NT2/D1 (cell line): ENCODE results near the gene ALPK3.

Source experiments
- DNase-seq: peaks from one replicate; pipeline ENCODE4 v3.0.0-alpha.2; 2011; ENCODE audit warnings: low read depth, low spot score
- H3K27me3 ChIP-seq: 2 replicates; pipeline ENCODE4 v1.6.0; 2011; ENCODE audit warnings: mild to moderate bottlenecking; ENCODE audit not compliant: insufficient read length, insufficient read depth
- H3K36me3 ChIP-seq: 2 replicates; pipeline ENCODE4 v1.6.1; 2011; ENCODE audit warnings: mild to moderate bottlenecking, low read length, mixed read lengths; ENCODE audit not compliant: insufficient read depth, insufficient read length
- H3K4me1 ChIP-seq: 2 replicates; pipeline ENCODE4 v1.5.1; 2011; ENCODE audit not compliant: insufficient read depth, insufficient read length
- H3K4me3 ChIP-seq: 2 replicates; pipeline ENCODE4 v1.5.1; 2011; ENCODE audit warnings: low read depth; ENCODE audit not compliant: insufficient read length
- H3K9ac ChIP-seq: 2 replicates; pipeline ENCODE4 v1.6.0; 2011; ENCODE audit warnings: low read depth; ENCODE audit not compliant: insufficient read length
- H3K9me3 ChIP-seq: 2 replicates; pipeline ENCODE4 v1.5.1; 2011; ENCODE audit warnings: mild to moderate bottlenecking, low read length; ENCODE audit not compliant: insufficient read depth
- SUZ12 ChIP-seq: IDR thresholded peaks from 2 replicates; pipeline ENCODE4 v1.6.1; 2011; ENCODE audit not compliant: insufficient read length, insufficient read depth; ENCODE audit errors: extremely low read depth
- YY1 ChIP-seq: IDR thresholded peaks from 2 replicates; pipeline ENCODE4 v1.6.1; 2011; ENCODE audit not compliant: insufficient read length, insufficient read depth
- ZNF274 ChIP-seq: IDR thresholded peaks from 2 replicates; pipeline ENCODE4 v1.6.1; 2011; ENCODE audit warnings: mild to moderate bottlenecking, low read depth, low read length

ALPK3 gene

GRCh38 chr15:84828086-84828908 lies 11.1 kb downstream of the ALPK3 start:
- H3K9me3 ChIP-seq = no peaks in the 10 kb centered on the region
- no peak overlapping the region for H3K4me3 ChIP-seq
- peaks cover 93% of the 10 kb centered on the region for H3K36me3 ChIP-seq
- H3K9ac ChIP-seq = no peak overlapping the region
- no peak for DNase-seq
- TF ChIP-seq ZNF274 (no peak), SUZ12 (no peak), YY1 (no peak)
- H3K27me3 ChIP-seq = no peaks in the 10 kb centered on the region
- H3K4me1 ChIP-seq = peaks cover 3% of the 10 kb centered on the region

GRCh38 chr15:84829428-84829827 lies 12.3 kb downstream of the ALPK3 start:
- Histone ChIP-seq H3K9me3 (no peaks in the 10 kb centered on the region), H3K4me3 (no peak overlapping the region), H3K27me3 (no peaks in the 10 kb centered on the region), H3K4me1 (peaks cover 3% of the 10 kb centered on the region), H3K9ac (no peak overlapping the region), H3K36me3 (peaks cover 94% of the 10 kb centered on the region)
- no peak for DNase-seq
- no peak for TF ChIP-seq ZNF274
- no peak for TF ChIP-seq SUZ12
- no peak for TF ChIP-seq YY1

GRCh38 chr15:84830036-84830435 lies 12.9 kb downstream of the ALPK3 start:
- Histone ChIP-seq H3K36me3 (peaks cover 96% of the 10 kb centered on the region), H3K9ac (no peak overlapping the region), H3K4me3 (no peak overlapping the region), H3K9me3 (no peaks in the 10 kb centered on the region), H3K27me3 (no peaks in the 10 kb centered on the region), H3K4me1 (peaks cover 3% of the 10 kb centered on the region)
- no peak for TF ChIP-seq ZNF274
- DNase-seq = no peak

GRCh38 chr15:84831028-84831427 lies 13.9 kb downstream of the ALPK3 start:
- DNase-seq = no peak
- no peak for TF ChIP-seq ZNF274
- no peak for TF ChIP-seq SUZ12
- TF ChIP-seq YY1 = no peak
- Histone ChIP-seq H3K4me3 (no peak overlapping the region), H3K36me3 (peaks cover 98% of the 10 kb centered on the region), H3K27me3 (no peaks in the 10 kb centered on the region), H3K4me1 (peaks cover 3% of the 10 kb centered on the region), H3K9me3 (no peaks in the 10 kb centered on the region), H3K9ac (no peak overlapping the region)

- no peak overlapping the region for H3K9ac ChIP-seq
- peaks cover 3% of the 10 kb centered on the region for H3K4me1 ChIP-seq
- H3K36me3 ChIP-seq = peaks cover 98% of the 10 kb centered on the region
- H3K4me3 ChIP-seq = no peak overlapping the region
- H3K9me3 ChIP-seq = no peaks in the 10 kb centered on the region
- TF ChIP-seq ZNF274 (no peak), SUZ12 (no peak)
- no peaks in the 10 kb centered on the region for H3K27me3 ChIP-seq
- DNase-seq = no peak
These were observed 14.5 kb downstream of the ALPK3 start for GRCh38 chr15:84831613-84832012.

GRCh38 chr15:84832448-84833040 lies 15.4 kb downstream of the ALPK3 start:
- no peaks in the 10 kb centered on the region for H3K9me3 ChIP-seq
- no peak overlapping the region for H3K4me3 ChIP-seq
- no peak for DNase-seq
- H3K36me3 ChIP-seq = peaks cover 97% of the 10 kb centered on the region
- TF ChIP-seq YY1 = no peak
- no peak for TF ChIP-seq SUZ12
- TF ChIP-seq ZNF274 = no peak
- H3K9ac ChIP-seq = no peak overlapping the region
- no peaks in the 10 kb centered on the region for H3K27me3 ChIP-seq
- H3K4me1 ChIP-seq = peaks cover under 1% of the 10 kb centered on the region

- no peak overlapping the region for H3K9ac ChIP-seq
- no peak overlapping the region for H3K4me3 ChIP-seq
- H3K4me1 ChIP-seq = no peaks in the 10 kb centered on the region
- H3K36me3 ChIP-seq = peaks cover 94% of the 10 kb centered on the region
- H3K9me3 ChIP-seq = no peaks in the 10 kb centered on the region
- no peak for DNase-seq
- no peaks in the 10 kb centered on the region for H3K27me3 ChIP-seq
- TF ChIP-seq YY1 (no peak), SUZ12 (no peak), ZNF274 (no peak)
These were observed 16.5 kb downstream of the ALPK3 start for GRCh38 chr15:84833447-84834228.
